Measurements from ENCODE around the gene SYCE3.
A peak's percentile ranks its signal among the peaks of the same experiment; 100 is the strongest.
"Not testable (repeated sequence)": the region's sequence is repeated elsewhere in the genome, so short reads cannot be mapped to it uniquely, and the experiment has no call there.

Gene SYCE3

GRCh38 chr22:50520826-50521453 lies 41.8 kb downstream of the SYCE3 start:
- no peak for DNase-seq (ENCODE audit: low read depth in 2 of 2)

- DNase-seq (ENCODE audit: low read depth in 2 of 2) = not testable (repeated sequence)
These were observed 42.5 kb downstream of the SYCE3 start for GRCh38 chr22:50520184-50520583.

- no peak for DNase-seq (ENCODE audit: low read depth in 2 of 2)
These were observed 43.6 kb downstream of the SYCE3 start for GRCh38 chr22:50519151-50519550.

- DNase-seq (ENCODE audit: low read depth in 2 of 2) = no peak
These were observed 44.1 kb downstream of the SYCE3 start for GRCh38 chr22:50518606-50519005.

GRCh38 chr22:50517495-50518260 lies 45.0 kb downstream of the SYCE3 start:
- no peak for DNase-seq (ENCODE audit: low read depth in 2 of 2)

GRCh38 chr22:50516891-50517290 lies 45.8 kb downstream of the SYCE3 start:
- DNase-seq (ENCODE audit: low read depth in 2 of 2) = no peak

GRCh38 chr22:50516068-50516467 lies 46.7 kb downstream of the SYCE3 start:
- DNase-seq (ENCODE audit: low read depth in 2 of 2) = no peak

- DNase-seq (ENCODE audit: low read depth in 2 of 2) = no peak
These were observed 49.5 kb downstream of the SYCE3 start for GRCh38 chr22:50513175-50513574.

- DNase-seq (ENCODE audit: low read depth in 2 of 2) = no peak
These were observed 53.8 kb downstream of the SYCE3 start for GRCh38 chr22:50508897-50509296.

GRCh38 chr22:50507991-50508884 lies 54.5 kb downstream of the SYCE3 start, which contains the start of gene NCAPH2:
TSS of gene NCAPH2 (plus strand) at chr22:50508224. CDS start at chr22:50508338, 114 bp downstream.
- DNase-seq (ENCODE audit: low read depth in 2 of 2) = peak in 1 of 2 donors; percentile 97

GRCh38 chr22:50507421-50507990 lies 55.2 kb downstream of the SYCE3 start, which contains the start of gene LMF2:
TSS of gene LMF2 (minus strand) at chr22:50507702. CDS start at chr22:50507675, 27 bp downstream.
- peak; percentile 93 to 94 for DNase-seq (ENCODE audit: low read depth in 2 of 2)

GRCh38 chr22:50506611-50507420 lies 55.9 kb downstream of the SYCE3 start:
- no peak for DNase-seq (ENCODE audit: low read depth in 2 of 2)

- no peak for DNase-seq (ENCODE audit: low read depth in 2 of 2)
These were observed 56.7 kb downstream of the SYCE3 start for GRCh38 chr22:50505776-50506610.

- no peak for DNase-seq (ENCODE audit: low read depth in 2 of 2)
These were observed 57.4 kb downstream of the SYCE3 start for GRCh38 chr22:50505276-50505775.

GRCh38 chr22:50504369-50505211 lies 58.1 kb downstream of the SYCE3 start:
- no peak for DNase-seq (ENCODE audit: low read depth in 2 of 2)

GRCh38 chr22:50503475-50504145 lies 59.1 kb downstream of the SYCE3 start:
- DNase-seq (ENCODE audit: low read depth in 2 of 2) = no peak

- no peak for DNase-seq (ENCODE audit: low read depth in 2 of 2)
These were observed 59.9 kb downstream of the SYCE3 start for GRCh38 chr22:50502628-50503474.
